NK-92 (cell line): ENCODE results near the gene ADGRD1.

Experiments
- DNase-seq: peaks from one replicate; lab custom pipeline; 2025; ENCODE audit not compliant: unreplicated experiment; lab: John Stamatoyannopoulos, UW

Gene ADGRD1

DNA sequence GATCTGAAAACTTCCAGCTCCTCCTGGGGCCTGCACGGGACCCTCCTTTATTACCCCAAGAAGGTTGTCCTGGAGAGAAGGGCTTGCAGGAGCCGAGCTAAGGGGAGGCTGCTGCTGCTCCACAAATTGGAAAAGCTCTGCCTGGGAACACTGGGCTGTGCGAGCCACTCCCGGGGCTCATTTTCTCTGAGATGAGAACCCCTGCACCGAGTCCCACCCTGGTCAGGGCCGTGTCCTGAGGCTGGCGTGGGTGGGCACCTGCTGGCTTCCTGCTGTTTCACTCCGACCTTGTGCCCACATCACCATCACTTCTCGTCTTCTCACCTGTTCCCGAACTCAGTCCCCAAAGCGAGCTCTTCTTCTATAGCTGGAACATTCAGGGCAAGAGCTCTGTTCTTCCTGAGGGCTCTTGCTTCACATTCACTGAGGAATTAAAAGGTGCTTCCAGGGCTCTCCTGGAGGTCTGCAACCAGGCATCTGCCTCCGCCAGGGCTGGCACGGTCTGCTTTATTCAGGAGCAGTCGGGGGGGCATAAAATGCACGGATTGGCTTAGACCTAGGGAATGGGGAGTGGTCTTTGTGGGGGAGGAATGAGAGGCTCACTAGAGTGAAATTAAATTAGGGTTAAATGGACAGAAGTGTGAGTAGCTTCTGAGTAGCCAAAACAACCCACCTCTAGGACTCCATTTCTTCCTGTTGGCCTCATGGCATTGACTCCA is 98.5 kb downstream of the ADGRD1 start:
- no peak for DNase-seq

DNA sequence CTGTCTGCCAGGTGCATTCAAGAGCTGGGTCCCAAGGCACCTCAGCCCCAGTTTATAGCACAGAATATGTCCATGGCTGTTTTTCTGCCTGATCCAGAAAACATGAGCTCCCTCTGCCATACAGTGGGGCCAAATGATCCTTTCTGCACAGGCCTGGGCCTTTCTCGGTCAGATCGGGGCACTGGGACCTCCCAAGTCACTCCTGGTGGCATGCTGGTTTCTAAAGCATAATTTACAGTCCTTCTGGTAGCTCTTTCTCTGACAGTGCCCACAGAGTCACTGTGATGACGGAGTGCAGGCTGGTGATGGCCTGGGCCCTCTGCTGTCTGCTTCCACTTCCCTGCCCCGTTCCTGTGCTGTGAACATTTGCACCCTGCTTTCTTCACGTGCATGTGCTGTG is 99.2 kb downstream of the ADGRD1 start:
- no peak for DNase-seq

DNA sequence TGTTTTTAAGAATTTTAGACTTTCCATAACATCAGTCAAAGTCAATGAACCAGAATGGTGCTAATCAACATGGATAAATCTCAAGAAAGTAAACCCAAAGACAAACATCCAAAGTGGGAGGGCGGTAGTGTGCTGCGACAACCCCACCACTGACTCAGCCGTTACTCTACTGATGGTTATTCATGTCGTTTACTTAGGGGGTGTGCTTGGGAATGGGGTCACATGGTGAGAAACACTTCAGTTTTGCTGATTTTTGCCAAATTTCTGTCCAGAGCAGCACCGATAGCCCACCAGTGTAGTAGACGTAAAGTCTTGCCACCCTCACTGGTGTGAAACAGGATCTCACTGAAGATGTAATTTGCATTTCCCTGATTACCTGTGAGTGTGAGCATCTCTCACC is 99.9 kb downstream of the ADGRD1 start:
- no peak for DNase-seq

DNA sequence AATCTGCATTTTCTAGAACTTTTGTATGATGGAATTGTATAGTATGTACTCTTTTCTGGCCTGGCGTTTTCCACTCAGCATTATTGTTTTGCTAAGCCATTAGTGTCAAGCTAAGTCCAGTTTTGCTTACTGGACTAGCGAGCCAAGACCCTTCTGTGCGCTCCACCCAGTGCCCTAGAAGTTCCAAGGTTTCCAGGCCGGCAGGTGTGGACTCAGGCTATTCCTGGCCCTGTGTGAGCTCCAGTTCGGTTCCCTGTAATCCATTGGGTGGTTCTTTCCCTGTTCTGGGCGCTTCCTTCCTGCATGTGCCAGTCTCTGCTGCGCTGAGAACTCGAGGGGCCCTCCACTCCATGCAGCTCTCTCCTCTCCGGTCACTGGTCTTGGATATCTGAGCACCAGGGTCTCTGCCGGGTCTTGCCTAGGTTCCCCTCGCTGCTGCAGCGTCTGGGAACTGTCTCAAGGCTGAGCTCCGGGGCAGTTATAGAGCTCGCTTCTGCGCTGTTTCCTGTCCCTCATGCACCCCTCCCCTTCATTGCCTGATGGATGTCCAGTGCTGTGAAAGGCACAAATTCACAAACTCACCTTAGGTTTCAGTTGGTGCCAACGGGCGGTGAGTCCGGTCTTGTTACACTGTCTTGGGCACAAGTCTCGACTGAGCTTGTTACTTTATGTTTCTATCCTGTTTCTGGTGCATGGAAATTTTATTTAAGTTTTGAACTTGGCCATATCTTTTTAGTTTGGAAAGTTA is 100.8 kb downstream of the ADGRD1 start:
- DNase-seq: no peak

DNA sequence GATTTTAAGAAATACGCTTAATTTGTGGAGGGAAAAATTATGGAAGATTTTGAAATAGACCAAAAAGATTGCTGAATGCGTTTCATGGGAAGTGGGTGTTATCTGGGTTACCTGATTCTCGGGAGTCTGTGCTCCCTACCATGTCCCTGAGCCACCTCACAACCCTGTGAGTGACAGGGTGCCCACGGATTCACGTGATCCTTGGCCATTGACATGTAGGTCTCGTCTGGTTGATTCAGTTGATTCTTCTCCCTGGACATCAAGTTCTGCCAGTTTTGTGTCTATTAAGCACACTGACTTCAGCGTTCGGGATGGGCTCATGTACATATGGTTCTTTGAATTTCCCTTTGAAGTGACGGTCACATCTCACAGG is 101.4 kb downstream of the ADGRD1 start:
- no peak for DNase-seq

DNA sequence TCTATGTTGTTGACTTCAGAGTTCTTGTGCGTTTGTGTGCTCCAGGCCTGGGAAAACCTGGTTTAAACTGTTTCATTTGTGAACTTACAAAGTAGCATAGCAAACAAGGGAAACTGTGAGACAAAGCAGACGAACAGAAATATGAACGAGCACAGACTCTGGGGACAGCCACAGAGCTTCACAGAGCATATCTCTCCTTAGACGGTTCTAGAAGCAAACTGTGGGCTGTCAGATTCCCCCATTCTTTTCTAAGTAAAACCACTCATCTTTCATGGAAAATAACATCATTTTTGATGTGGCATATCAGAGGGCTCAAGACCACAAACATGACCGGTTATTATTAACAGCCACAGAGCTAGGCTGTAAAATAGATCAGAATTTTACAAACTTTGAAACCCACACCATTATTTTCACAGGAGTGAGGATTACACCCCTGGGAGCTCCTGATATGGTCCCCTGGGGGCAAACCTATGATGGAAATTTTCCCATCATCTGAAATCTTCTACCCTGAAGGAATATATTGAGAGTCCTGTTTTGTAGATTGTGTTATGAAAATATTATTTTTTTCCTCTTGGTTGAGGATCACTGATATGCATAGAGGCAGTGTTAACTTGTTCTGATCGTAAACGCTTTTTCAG is 102.0 kb downstream of the ADGRD1 start:
- DNase-seq: no peak

DNA sequence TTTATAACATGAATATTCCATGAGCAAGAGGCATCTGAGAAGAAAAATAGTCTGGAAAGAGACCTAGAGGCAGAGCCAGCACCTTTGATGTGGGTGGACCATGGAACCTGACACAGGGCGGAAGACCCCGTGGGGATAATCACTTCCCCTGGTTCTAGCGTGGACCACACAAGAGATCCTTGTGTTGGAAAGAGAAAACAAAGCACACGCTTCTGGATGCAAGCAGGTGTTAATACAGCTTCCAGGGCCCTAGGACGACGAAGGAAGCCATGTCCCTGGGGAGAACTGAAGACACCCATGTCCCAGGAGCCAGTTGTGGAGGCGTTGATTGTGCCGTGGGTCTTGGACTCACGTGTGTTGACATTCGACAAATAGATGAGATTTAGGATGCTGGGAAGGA is 102.9 kb downstream of the ADGRD1 start:
- no peak for DNase-seq

DNA sequence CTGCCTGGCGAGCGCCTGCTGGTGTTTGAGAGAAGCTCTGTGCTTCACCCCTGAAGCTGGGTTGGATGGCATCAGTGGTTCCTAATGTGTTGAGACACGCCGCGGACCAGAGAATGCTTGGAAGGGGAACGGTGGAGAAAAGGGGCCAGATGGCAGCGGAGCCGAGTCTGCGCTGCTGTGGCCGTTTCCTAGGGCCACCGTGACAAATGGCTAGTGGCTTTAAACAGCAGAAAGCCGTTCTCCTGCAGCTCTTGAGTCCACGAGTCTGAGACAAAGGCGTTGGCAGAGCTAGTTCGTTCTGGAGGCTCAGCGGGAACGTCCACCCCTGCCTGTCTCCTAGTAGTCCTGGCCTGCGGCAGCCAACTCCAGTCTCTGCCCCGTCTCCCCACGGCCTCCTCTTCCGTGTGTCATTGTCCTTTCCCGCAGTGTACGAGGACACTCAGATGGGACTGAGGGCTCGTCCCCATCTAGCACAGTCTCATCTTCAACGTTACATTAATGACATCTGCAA is 103.6 kb downstream of the ADGRD1 start:
- no peak for DNase-seq

DNA sequence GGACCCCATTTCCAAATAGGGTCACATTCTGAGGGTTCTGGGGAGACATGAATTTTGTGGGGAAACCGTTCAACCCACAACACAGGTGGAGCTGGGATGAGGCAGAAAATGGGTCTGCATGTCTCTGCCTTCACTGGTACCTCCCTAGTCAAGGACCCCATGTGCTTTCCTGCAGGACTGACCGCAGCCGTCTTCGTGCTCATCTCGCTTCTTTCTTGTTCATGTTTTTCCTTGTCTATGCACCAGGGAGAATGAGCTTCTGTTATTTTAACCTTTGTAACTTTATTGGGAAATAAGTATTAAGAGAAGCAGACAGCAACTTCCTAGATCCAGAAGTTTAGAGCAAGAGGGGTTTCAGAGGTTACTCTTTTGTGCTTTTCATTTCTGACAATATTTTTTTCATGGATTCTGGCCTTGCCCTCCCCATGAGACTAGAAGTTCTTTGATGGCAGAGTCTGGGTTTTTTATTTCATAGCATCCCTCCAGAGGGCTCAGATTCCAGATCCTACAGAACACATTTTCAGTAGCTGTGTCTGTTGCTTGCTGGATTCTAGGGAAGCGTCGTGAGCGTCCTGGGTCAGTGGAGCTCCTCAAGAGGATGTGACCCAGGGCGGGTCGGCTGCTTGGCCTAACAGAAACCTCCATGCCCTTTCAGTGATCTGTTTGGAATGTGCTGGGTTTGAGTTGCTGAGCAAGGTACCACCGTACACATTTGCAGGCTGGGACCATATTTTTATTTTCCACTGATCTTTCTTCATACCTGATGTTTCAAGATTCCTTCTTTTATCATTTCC is 104.2 kb downstream of the ADGRD1 start:
- no peak for DNase-seq

DNA sequence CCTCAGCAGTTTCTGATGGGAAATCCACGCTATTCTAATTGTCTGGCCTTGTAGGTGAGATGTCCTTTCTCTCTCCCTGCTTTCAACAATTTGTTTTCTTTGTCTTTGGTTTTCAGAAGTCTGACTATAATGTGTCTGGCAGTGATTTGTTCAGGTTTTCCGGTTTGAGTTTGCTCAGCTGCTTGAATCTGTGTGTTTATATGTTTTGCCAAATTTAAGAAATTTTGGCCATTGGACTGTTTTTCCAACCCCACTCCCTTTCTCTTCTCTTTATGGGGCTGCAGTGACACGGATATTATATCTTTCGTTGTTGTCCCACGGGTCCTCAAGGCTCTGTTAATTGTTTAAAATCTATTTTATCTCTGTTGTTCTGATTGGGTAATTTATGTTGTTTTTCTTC is 105.0 kb downstream of the ADGRD1 start:
- no peak for DNase-seq

DNA sequence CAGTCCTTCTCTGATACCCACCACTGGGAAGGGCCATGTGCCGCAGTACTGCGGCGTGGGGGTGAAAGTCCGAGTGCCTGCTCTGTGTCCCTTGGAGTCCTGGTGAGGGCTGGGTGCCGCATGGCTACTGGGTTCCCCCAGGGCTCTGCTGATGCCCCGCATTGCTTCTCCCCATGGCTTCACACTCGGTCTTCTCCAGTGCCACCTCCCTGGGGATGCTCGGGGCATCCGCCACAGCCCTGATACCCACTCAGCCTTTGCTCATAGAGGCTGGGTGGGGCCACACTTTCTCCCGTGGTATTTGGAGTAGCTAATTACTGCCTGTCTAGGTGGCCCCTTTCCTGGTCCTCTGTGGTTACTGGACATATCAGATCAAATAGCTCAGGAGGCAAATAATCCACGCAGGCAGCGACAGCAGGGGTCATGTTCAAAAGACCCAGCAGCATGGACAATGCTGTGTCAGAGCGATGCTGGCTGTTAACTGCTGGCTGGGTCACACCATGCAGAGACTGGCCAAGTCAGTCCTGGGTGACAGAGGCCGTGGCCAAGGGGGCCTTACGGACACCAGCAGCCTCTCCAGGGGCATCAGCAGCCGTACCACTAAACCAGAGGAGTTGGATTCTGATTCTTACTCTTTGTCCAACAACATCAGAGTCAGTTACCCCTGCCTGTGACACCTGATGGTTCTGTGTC is 106.5 kb downstream of the ADGRD1 start:
- no peak for DNase-seq

DNA sequence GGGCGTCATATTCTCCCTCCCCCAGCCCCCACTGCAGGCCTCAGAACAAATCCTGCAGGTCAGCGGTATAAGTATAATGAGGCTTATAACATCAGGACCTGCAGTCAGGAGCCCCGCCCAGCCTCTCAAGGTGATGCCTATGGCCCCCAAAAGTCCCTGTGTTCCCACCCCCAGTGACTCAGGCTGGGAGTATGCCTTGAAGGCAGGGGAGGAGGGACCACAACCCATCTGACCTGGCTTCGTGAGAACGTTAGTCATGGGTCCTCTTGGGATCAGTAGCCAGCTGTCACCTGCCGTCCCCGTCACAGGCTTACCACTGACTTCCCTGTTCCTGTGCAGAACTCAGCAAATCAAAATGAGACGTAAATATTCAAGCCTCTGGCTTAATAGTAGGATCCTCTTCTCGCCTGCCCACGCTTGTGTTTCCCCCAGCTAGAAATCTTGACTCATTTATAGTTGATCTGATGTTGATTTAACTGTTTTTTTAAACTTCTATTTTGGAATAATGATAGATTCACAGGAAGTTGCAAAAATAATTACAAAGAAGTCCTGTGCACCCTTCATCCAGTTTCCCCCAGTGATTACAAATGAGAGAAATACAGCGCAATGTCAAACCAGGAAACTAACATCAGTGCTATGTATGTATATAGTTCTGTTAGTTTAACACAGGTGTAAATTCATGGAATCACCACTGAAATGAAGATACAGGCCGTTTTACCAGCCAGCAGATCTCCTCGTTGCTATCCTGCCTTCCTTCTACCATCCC is 107.5 kb downstream of the ADGRD1 start:
- no peak for DNase-seq

DNA sequence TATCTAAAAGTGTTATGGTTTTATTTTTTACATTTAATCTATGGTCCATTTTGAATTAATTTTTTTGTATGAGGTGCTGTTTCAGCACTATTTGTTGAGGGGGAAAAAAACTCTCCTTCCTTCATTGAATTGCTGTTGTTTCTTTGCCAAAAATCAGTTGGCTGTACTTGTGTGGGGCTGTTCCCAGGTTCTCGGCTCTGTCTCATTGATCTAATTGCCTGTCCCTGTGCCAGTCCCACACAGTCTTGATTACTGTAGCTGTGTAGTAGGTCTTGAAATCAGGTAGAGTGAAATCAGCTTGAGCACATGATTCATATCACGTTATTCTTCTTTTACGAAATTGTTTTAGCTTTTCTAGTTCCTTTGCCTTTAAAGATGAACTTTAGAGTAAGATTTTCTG is 109.7 kb downstream of the ADGRD1 start:
- no peak for DNase-seq

DNA sequence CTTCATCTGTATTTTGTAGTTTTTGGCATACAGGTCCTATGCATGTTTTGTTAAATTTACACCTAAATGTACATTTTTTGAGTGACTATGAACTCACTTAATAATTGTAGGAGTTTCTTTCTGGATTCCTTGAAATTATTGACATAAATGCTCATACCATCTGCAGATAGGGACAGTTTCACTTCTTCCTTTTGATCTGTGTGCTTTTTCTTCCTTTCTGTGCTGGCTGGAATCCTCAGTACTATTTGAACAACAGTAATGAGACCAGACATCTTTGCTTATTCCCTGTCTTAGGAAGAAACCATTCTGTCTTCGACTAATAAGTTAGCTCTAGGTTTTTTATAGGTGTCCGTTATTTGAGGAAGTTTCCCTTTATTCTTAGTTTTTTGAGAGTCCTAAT is 110.3 kb downstream of the ADGRD1 start:
- no peak for DNase-seq

DNA sequence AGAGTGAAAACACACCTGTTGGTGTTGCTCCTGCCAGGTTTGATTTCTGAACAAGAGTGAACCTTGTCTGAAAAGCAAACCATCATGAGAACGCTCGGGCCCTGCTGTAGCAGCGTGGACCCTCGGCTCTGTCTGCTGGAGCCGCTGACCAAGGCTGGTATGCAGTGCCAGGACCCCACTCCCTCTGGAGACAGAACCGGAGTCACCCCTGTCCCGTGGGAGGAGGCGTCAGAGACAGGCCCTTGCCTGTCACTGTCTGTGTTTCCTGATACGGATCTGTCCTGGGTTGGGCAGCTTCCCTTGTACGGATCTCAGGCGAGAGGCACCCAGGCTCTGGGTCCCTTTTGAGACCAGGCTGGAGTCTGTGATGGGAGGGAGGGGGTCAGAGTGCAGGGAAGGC is 111.6 kb downstream of the ADGRD1 start:
- no peak for DNase-seq

DNA sequence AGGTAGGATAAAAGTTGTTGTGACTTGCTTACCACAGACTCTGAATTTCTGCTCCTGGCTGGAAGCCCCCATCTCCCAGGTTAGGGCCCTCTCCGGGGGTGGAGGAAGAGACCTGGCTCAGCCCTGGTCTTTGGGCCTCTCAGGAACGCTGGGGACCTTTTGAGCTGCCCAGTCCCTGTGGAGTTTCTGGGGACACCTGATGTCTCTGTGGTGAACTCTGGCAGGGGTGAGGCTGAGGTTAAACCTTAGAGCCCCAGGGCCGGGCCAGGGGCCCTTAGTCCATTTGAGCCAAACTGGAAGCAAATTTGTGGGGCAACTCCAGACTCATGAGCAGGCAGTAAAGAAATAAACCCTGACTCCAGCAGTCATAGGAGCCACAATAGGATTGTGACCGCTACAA is 112.1 kb downstream of the ADGRD1 start:
- no peak for DNase-seq

DNA sequence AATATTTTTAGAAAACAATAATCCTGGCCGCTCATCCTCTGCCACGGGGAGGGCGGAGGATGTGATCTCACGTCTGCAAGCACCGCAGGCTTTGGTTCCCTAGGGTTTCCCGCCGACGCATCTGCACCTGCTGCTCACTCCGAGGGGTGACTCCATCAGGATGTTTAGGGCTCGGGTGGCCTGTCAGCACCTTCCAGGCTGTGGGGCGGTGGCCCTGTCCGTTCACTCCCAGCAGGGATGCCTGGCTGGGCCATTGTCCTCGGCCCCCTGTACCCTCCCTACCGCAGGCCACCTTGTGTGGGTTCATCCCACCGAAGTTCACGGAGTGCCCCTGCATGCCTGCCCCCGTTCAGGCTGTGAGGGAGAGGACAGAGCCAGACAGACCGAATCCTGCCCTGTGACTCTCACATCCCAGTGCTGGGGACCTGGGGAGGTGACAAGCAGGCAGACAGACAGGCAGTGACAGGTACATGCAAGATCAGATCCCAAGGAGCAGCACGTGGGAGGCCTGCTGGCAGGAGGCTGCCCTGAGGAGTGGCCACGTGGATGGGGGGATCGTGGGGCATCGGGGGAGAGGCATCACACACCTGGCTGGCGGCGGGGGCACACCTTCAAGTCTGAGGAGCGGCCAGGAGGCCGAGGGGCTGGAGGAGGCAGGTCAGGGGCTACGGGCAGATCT is 112.6 kb downstream of the ADGRD1 start:
- DNase-seq: no peak

DNA sequence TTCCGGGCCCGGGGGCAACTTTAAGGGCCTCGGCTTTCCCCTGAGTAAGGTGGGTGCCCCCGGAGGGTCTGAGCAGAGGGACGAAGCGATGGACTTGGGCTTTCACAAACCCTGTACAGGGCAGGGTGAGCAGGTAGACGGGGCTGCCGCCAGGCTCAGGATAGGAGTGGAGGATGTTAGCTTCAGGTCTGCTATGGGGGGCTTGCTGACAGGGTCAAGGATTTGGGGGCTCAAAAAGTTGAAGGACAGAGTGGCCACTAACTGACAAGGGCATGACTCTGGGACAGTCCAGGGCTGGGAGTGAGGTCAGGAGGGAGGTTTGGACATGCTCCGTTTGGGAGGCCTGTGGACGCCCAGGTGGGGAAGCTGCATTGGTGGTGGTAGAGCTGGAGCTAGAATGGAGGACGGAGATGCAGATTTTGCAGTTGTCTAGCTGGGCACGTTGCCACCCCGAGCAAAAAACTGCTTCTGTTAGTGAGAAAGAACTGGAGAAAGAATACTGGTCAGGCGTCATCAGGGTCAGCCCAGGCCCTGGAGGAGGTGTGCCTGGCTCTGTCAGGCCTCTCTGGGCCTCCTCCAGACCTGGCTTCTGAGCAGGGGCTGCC is 113.3 kb downstream of the ADGRD1 start:
- DNase-seq: no peak
